IMR-90 (cell line): ENCODE measurements around the gene APCDD1L. TPM values are rescaled to one million over a fixed set of nuclear protein-coding genes. Genes with fewer than 3 reads are reported as not detected.

Experiments
- ATAC-seq: fragments of 200-7000 bp; cut with Tn5 transposase; 2 replicates; pipeline ENCODE4 v1.9.1; 2020; ENCODE audit warnings: low read depth, mild to moderate bottlenecking, moderate library complexity
- BruUV-seq: library from RNA; stranded (reverse); fragments of 400-500 nt; replicated peaks from 2 replicates; lab custom pipeline; 2021; lab: Mats Ljungman, UMichigan
- CTCF ChIA-PET: fragments of 300-600 bp; formaldehyde crosslinking; extraction: SDS; loops from one replicate; lab custom pipeline; 2021; ENCODE audit warnings: antibody characterized with exemption; lab: Yijun Ruan, JAX
- POLR2A ChIA-PET: fragments of 300-600 bp; sonication (Branson Sonifier 250); formaldehyde crosslinking; loops from one replicate; lab custom pipeline; 2022; ENCODE audit warnings: antibody characterized with exemption; ENCODE audit not compliant: unreplicated experiment; lab: Charles Lee
- DNase-seq: peaks from one replicate; pipeline ENCODE4 v3.0.0; 2013
- H2AFZ ChIP-seq: replicated peaks from 2 replicates; pipeline ENCODE3; 2013; ENCODE audit warnings: low read length, mild to moderate bottlenecking; ENCODE audit not compliant: poor library complexity
- H2AK5ac ChIP-seq: 2 replicates; pipeline ENCODE4 v1.6.1; 2013; ENCODE audit warnings: low read depth, low read length, inconsistent platforms
- H2AK9ac ChIP-seq: replicated peaks from 2 replicates; pipeline ENCODE3; 2013; ENCODE audit warnings: mild to moderate bottlenecking, low read depth, low read length, moderate library complexity; ENCODE audit not compliant: poor library complexity
- H2BK120ac ChIP-seq: 2 replicates; pipeline ENCODE4 v1.6.1; 2013; ENCODE audit warnings: low read depth, low read length, inconsistent platforms
- H2BK15ac ChIP-seq: 3 replicates; pipeline ENCODE4 v1.6.1; 2013; ENCODE audit warnings: low read depth, low read length, inconsistent platforms
- H2BK20ac ChIP-seq: 2 replicates; pipeline ENCODE4 v1.6.1; 2013; ENCODE audit warnings: low read depth, mild to moderate bottlenecking, inconsistent platforms, low read length, moderate library complexity
- H2BK5ac ChIP-seq: 2 replicates; pipeline ENCODE4 v1.6.1; 2013; ENCODE audit warnings: mild to moderate bottlenecking, low read depth, low read length, inconsistent platforms; ENCODE audit not compliant: poor library complexity, severe bottlenecking
- H3K14ac ChIP-seq: replicated peaks from 2 replicates; pipeline ENCODE4 v1.6.1; 2013; ENCODE audit warnings: low read depth, low read length, inconsistent platforms
- H3K18ac ChIP-seq: 2 replicates; pipeline ENCODE4 v1.6.1; 2013; ENCODE audit warnings: low read depth, low read length, control low read depth
- H3K23ac ChIP-seq: 2 replicates; pipeline ENCODE4 v1.6.1; 2013; ENCODE audit warnings: low read depth, low read length, inconsistent platforms
- H3K27ac ChIP-seq: 2 replicates; pipeline ENCODE4 v1.5.1; 2013; ENCODE audit warnings: mild to moderate bottlenecking, control low read depth, low read length; ENCODE audit not compliant: insufficient read depth
- H3K27me3 ChIP-seq: 2 replicates; pipeline ENCODE4 v1.6.1; 2013; ENCODE audit warnings: low read length; ENCODE audit not compliant: control insufficient read depth, insufficient read depth
- H3K36me3 ChIP-seq: 2 replicates; pipeline ENCODE4 v1.6.1; 2013; ENCODE audit warnings: low read length, mixed read lengths; ENCODE audit not compliant: control insufficient read depth, insufficient read depth
- H3K4ac ChIP-seq: 2 replicates; pipeline ENCODE4 v1.6.1; 2013; ENCODE audit warnings: low read depth, low read length, inconsistent platforms
- H3K4me1 ChIP-seq: 2 replicates; pipeline ENCODE4 v1.6.1; 2013; ENCODE audit warnings: low read length, mixed read lengths; ENCODE audit not compliant: control insufficient read depth, insufficient read depth
- H3K4me2 ChIP-seq: 2 replicates; pipeline ENCODE4 v1.6.1; 2013; ENCODE audit warnings: low read depth, mild to moderate bottlenecking, control low read depth, low read length, moderate library complexity
- H3K4me3 ChIP-seq: 2 replicates; pipeline ENCODE4 v1.5.1; 2013; ENCODE audit warnings: low read depth, mild to moderate bottlenecking, control low read depth, low read length, moderate library complexity; ENCODE audit not compliant: insufficient read depth
- H3K56ac ChIP-seq: 2 replicates; pipeline ENCODE4 v1.6.1; 2013; ENCODE audit warnings: low read length, inconsistent platforms; ENCODE audit not compliant: insufficient read depth; ENCODE audit errors: extremely low read depth
- H3K79me1 ChIP-seq, 2 experiments: 2 replicates each; pipeline ENCODE4 v1.6.1; 2013; ENCODE audit warnings: low read length in 2 of 2, inconsistent platforms in 1 of 2, low read depth in 1 of 2
- H3K9ac ChIP-seq: 2 replicates; pipeline ENCODE4 v1.6.1; 2013; ENCODE audit warnings: low read depth, low read length, control low read depth
- H3K9me1 ChIP-seq: 2 replicates; pipeline ENCODE4 v1.6.1; 2013; ENCODE audit warnings: low read length, inconsistent platforms; ENCODE audit not compliant: insufficient read depth
- H3K9me3 ChIP-seq: 2 replicates; pipeline ENCODE4 v1.6.1; 2013; ENCODE audit warnings: low read length; ENCODE audit not compliant: control insufficient read depth, insufficient read depth
- H4K20me1 ChIP-seq: 2 replicates; pipeline ENCODE4 v1.6.1; 2013; ENCODE audit warnings: low read length, inconsistent platforms; ENCODE audit not compliant: insufficient read depth
- H4K5ac ChIP-seq: 2 replicates; pipeline ENCODE4 v1.6.1; 2013; ENCODE audit warnings: mild to moderate bottlenecking, low read depth, low read length, control low read depth
- H4K8ac ChIP-seq, 2 experiments: 2 replicates each; pipeline ENCODE4 v1.6.1; 2013; ENCODE audit warnings: low read depth in 2 of 2, low read length in 2 of 2, control low read depth in 1 of 2, inconsistent platforms in 1 of 2
- H4K91ac ChIP-seq: 2 replicates; pipeline ENCODE4 v1.6.1; 2013; ENCODE audit warnings: low read depth, low read length, inconsistent platforms; ENCODE audit not compliant: insufficient read depth
- BHLHE40 ChIP-seq: fragments of 150-350 bp; IDR thresholded peaks from 2 replicates; pipeline ENCODE4 v1.6.1; 2016; ENCODE audit warnings: mild to moderate bottlenecking, low read depth, low read length
- CEBPB ChIP-seq: IDR thresholded peaks from 2 replicates; pipeline ENCODE4 v1.6.1; 2012; ENCODE audit warnings: low read depth, low read length, improper control_type of control experiment
- CTCF ChIP-seq: conservative IDR thresholded peaks from 2 replicates; pipeline ENCODE4 v1.5.1; 2012; ENCODE audit warnings: mild to moderate bottlenecking, low read depth, low read length, improper control_type of control experiment
- FOS ChIP-seq: fragments of 150-350 bp; IDR thresholded peaks from 2 replicates; pipeline ENCODE4 v1.6.1; 2016; ENCODE audit warnings: low read depth, low read length
- MXI1 ChIP-seq: IDR thresholded peaks from 2 replicates; pipeline ENCODE4 v1.6.1; 2012; ENCODE audit warnings: low read depth, mild to moderate bottlenecking, low read length, moderate library complexity, borderline replicate concordance
- NFE2L2 ChIP-seq: fragments of 150-350 bp; IDR thresholded peaks from 2 replicates; pipeline ENCODE4 v1.6.1; 2016; ENCODE audit warnings: low read depth, mild to moderate bottlenecking, low read length
- POLR2A ChIP-seq: IDR thresholded peaks from 2 replicates; pipeline ENCODE4 v1.6.1; 2012; ENCODE audit warnings: mild to moderate bottlenecking, low read depth, low read length
- RAD21 ChIP-seq: IDR thresholded peaks from 2 replicates; pipeline ENCODE4 v1.6.1; 2012; ENCODE audit warnings: low read length, improper control_type of control experiment
- RCOR1 ChIP-seq: IDR thresholded peaks from 2 replicates; pipeline ENCODE4 v1.6.1; 2012; ENCODE audit warnings: mild to moderate bottlenecking, low read length, improper control_type of control experiment; ENCODE audit not compliant: insufficient replicate concordance
- RFX5 ChIP-seq: IDR thresholded peaks from 2 replicates; pipeline ENCODE4 v1.8.0; 2012; ENCODE audit warnings: low read depth, mild to moderate bottlenecking, low read length, moderate library complexity
- SMC3 ChIP-seq: fragments of 150-350 bp; IDR thresholded peaks from 2 replicates; pipeline ENCODE4 v1.6.1; 2016; ENCODE audit warnings: low read depth, mild to moderate bottlenecking, antibody characterized with exemption, low read length, moderate library complexity
- USF2 ChIP-seq: fragments of 150-350 bp; IDR thresholded peaks from 2 replicates; pipeline ENCODE4 v1.6.1; 2017; ENCODE audit warnings: mild to moderate bottlenecking, antibody characterized with exemption, low read length, low read depth
- WGBS, 2 experiments: methylation state at CpG; one replicate each; pipeline versions ENCODE4 v1.1.5 to v1.1.7; 2013; ENCODE audit warnings: missing lambda C conversion rate in 2 of 2; ENCODE audit not compliant: insufficient read length in 1 of 2; ENCODE audit errors: extremely low coverage in 2 of 2; 5-methylcytosine and 5-hydroxymethylcytosine counted together
- dilution Hi-C: fragments of 300-500 bp; cut with HindIII; formaldehyde crosslinking; loops from one replicate; pipeline ENCODE4 v1.14.3; 2018; ENCODE audit warnings: low sequenced_read_pairs; ENCODE audit not compliant: unreplicated experiment
- in situ Hi-C: fragments of 300-500 bp; cut with MboI; formaldehyde crosslinking; loops from 3 replicates; pipeline ENCODE4 v1.14.3; 2019; ENCODE audit warnings: low sequenced_read_pairs, inconsistent platforms, mixed read lengths
- intact Hi-C: fragments of 100-400 bp; cut with micrococcal nuclease; formaldehyde crosslinking; loops from 2 replicates; pipeline ENCODE4 v1.10.0; 2022
- polyA plus RNA-seq, 3 experiments: library from polyadenylated mRNA; depleted of rRNA; stranded (reverse); fragments of >200 nt; gene quantifications; 2 replicates each; pipeline ENCODE4 v1.2.3, GENCODE V29; 2012; ENCODE audit warnings: low replicate concordance in 1 of 3
- total RNA-seq: library from RNA; depleted of rRNA; stranded (reverse); fragments of >200 nt; gene quantifications from 2 replicates; pipeline ENCODE4 v1.2.3, GENCODE V29; 2012

Gene APCDD1L
- total and polyA plus RNA-seq, 2 of the 4 experiments (the other 2 are of a cell fraction) = 2.5 to 18.3 TPM

- no peak for TF ChIP-seq MXI1
Observed at GRCh38 chr20:58418949-58419748, 96.0 kb downstream of the APCDD1L start (continued).

- H3K27ac ChIP-seq = no peak overlapping the region
- H3K9me3 ChIP-seq = no peaks in the 10 kb centered on the region
- ATAC-seq (no peak), DNase-seq (no peak)
- no peaks in the 10 kb centered on the region for H3K27me3 ChIP-seq
- H2AK9ac ChIP-seq = no peak overlapping the region
- H4K20me1 ChIP-seq = peaks cover 41% of the 10 kb centered on the region
- peaks cover 6% of the 10 kb centered on the region for H3K4me1 ChIP-seq
- H2AFZ ChIP-seq = no peak overlapping the region
- H3K4me2 ChIP-seq = no peak overlapping the region
- BruUV-seq = no TSS peak
- no peak overlapping the region for H3K56ac ChIP-seq
- H3K14ac ChIP-seq = no peak overlapping the region
- peaks cover 23% of the 10 kb centered on the region for H3K9me1 ChIP-seq
- no peak overlapping the region for H3K4ac ChIP-seq
- no peak overlapping the region for H2BK5ac ChIP-seq
- in situ Hi-C loops = no loop called here
- H2BK20ac ChIP-seq = no peak overlapping the region
- H3K4me3 ChIP-seq = no peak overlapping the region
- no peak for TF ChIP-seq RFX5
- TF ChIP-seq USF2 = no peak
- TF ChIP-seq CEBPB = no peak
- no peak for TF ChIP-seq NFE2L2
- TF ChIP-seq RAD21 = no peak
- no peak for TF ChIP-seq BHLHE40
- TF ChIP-seq RCOR1 = no peak
- no peak for TF ChIP-seq POLR2A
- no peak for TF ChIP-seq FOS
- TF ChIP-seq SMC3 = no peak
- no peak for TF ChIP-seq CTCF
- POLR2A ChIA-PET = no interaction called here
- dilution Hi-C loops = no loop called here
- H3K36me3 ChIP-seq = peaks cover 7% of the 10 kb centered on the region
- no peak overlapping the region for H2AK5ac ChIP-seq
- intact Hi-C loops = no loop called here
- no peak overlapping the region for H4K91ac ChIP-seq
- H4K5ac ChIP-seq = no peak overlapping the region
- H2BK120ac ChIP-seq = no peak overlapping the region
- CTCF ChIA-PET = no interaction called here
- H3K23ac ChIP-seq = peak overlapping the region; percentile 33; the same call in 1 of the 2 replicates
- H3K79me1 ChIP-seq = peaks cover 32 to 57% of the 10 kb centered on the region in 2 experiments
- no peak overlapping the region for H3K18ac ChIP-seq
- no CpG with 5 or more reads among the region's 3 CpGs for WGBS, 2 experiments
- H2BK15ac ChIP-seq = no peak overlapping the region
- H3K9ac ChIP-seq = no peak overlapping the region
- H4K8ac ChIP-seq = no peak overlapping the region
Observed at GRCh38 chr20:58417438-58417837, 97.8 kb downstream of the APCDD1L start.
